WERI-Rb-1 (cell line): ENCODE data around the gene S100A8.

Experiments
- DNase-seq: peaks from one replicate; pipeline ENCODE4 v3.0.0-alpha.2; 2020
- H3K27ac ChIP-seq: fragments of 250-450 bp; sonication (Bioruptor Pico); 2 replicates; pipeline ENCODE4 v1.5.1; 2020; ENCODE audit warnings: mild to moderate bottlenecking, moderate library complexity
- H3K27me3 ChIP-seq: fragments of 250-450 bp; sonication (Bioruptor Pico); 2 replicates; pipeline ENCODE4 v1.5.1; 2021; ENCODE audit warnings: mild to moderate bottlenecking, low read depth, moderate library complexity; ENCODE audit not compliant: insufficient read depth, severe bottlenecking
- H3K36me3 ChIP-seq: fragments of 250-450 bp; sonication (Bioruptor Pico); 2 replicates; pipeline ENCODE4 v1.5.1; 2020; ENCODE audit warnings: mild to moderate bottlenecking, moderate library complexity
- H3K4me3 ChIP-seq: 2 replicates; pipeline ENCODE4 v1.5.1; 2011; ENCODE audit warnings: low read depth, mild to moderate bottlenecking, control low read depth, low read length
- H3K9me3 ChIP-seq: fragments of 250-450 bp; sonication (Bioruptor Pico); 2 replicates; pipeline ENCODE4 v1.5.1; 2021; ENCODE audit warnings: mild to moderate bottlenecking, moderate library complexity; ENCODE audit not compliant: severe bottlenecking
- TF ChIP-seq, protein P1 (sequence below): IDR thresholded peaks from 2 replicates; pipeline ENCODE4 v1.5.1; 2011; ENCODE audit warnings: low read depth, mild to moderate bottlenecking, control low read depth, inconsistent platforms, low read length

S100A8 gene

DNA sequence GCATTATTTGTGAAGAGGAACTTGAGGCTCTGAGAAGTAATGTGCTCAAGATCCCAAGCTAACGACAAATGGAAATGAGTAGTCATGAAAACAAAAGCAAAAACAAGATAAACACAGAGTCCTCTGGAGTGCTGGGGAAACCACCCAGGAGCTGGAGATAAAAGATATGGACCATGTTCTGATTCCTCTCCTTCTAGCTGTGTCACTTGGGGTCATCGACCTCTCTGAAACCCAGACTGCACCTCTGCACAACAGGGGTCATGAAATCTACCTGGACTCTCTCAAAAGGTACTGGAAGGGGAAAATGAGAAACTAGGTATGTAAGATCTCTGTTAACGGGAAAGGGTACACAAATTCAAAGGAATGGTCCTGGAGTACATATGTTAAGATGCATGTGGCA is 48.7 kb downstream of the S100A8 start:
- Histone ChIP-seq H3K36me3 (no peaks in the 10 kb centered on the region), H3K9me3 (peaks cover 15% of the 10 kb centered on the region), H3K27ac (no peak overlapping the region), H3K27me3 (peaks cover 94% of the 10 kb centered on the region), H3K4me3 (no peak overlapping the region)
- no peak for DNase-seq
- TF ChIP-seq, protein P1, sequence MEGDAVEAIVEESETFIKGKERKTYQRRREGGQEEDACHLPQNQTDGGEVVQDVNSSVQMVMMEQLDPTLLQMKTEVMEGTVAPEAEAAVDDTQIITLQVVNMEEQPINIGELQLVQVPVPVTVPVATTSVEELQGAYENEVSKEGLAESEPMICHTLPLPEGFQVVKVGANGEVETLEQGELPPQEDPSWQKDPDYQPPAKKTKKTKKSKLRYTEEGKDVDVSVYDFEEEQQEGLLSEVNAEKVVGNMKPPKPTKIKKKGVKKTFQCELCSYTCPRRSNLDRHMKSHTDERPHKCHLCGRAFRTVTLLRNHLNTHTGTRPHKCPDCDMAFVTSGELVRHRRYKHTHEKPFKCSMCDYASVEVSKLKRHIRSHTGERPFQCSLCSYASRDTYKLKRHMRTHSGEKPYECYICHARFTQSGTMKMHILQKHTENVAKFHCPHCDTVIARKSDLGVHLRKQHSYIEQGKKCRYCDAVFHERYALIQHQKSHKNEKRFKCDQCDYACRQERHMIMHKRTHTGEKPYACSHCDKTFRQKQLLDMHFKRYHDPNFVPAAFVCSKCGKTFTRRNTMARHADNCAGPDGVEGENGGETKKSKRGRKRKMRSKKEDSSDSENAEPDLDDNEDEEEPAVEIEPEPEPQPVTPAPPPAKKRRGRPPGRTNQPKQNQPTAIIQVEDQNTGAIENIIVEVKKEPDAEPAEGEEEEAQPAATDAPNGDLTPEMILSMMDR = no peak

GRCh38 chr1:153341431-153341934 is 49.4 kb downstream of the S100A8 start:
- TF ChIP-seq, protein P1 = no peak
- no peak for DNase-seq
- Histone ChIP-seq H3K27ac (no peak overlapping the region), H3K4me3 (no peak overlapping the region), H3K27me3 (peaks cover 94% of the 10 kb centered on the region), H3K9me3 (peaks cover 18% of the 10 kb centered on the region), H3K36me3 (no peaks in the 10 kb centered on the region)

GRCh38 chr1:153340356-153340755 is 50.5 kb downstream of the S100A8 start:
- Histone ChIP-seq H3K36me3 (no peaks in the 10 kb centered on the region), H3K27me3 (peaks cover 92% of the 10 kb centered on the region), H3K9me3 (peaks cover 18% of the 10 kb centered on the region), H3K4me3 (no peak overlapping the region), H3K27ac (no peak overlapping the region)
- DNase-seq = no peak
- TF ChIP-seq, protein P1 = no peak
